PC-3 (cell line): ENCODE results near the gene PAMR1. TPM values are rescaled to one million over a fixed set of nuclear protein-coding genes. Genes with fewer than 3 reads are reported as not detected.

Experiments
- ATAC-seq: fragments of 200-7000 bp; cut with Tn5 transposase; 2 replicates; pipeline ENCODE4 v1.9.1; 2020; ENCODE audit warnings: mild to moderate bottlenecking, moderate library complexity
- BruUV-seq: library from RNA; stranded (reverse); fragments of 400-500 nt; replicated peaks from 2 replicates; lab custom pipeline; 2021; lab: Mats Ljungman, UMichigan
- CTCF ChIA-PET: fragments of 300-600 bp; sonication (Branson Sonifier 250); formaldehyde crosslinking; loops from one replicate; lab custom pipeline; 2022; ENCODE audit warnings: antibody characterized with exemption; lab: Charles Lee
- POLR2A ChIA-PET: fragments of 300-600 bp; sonication (Branson Sonifier 250); formaldehyde crosslinking; loops from one replicate; lab custom pipeline; 2022; ENCODE audit warnings: antibody characterized with exemption; ENCODE audit not compliant: unreplicated experiment; lab: Charles Lee
- DNase-seq: peaks from one replicate; pipeline ENCODE4 v3.0.0-alpha.2; 2015
- H2AFZ ChIP-seq: fragments of 300-600 bp; sonication (generic); 2 replicates; pipeline ENCODE4 v1.6.0; 2016; ENCODE audit warnings: antibody characterized with exemption, low read length
- H3F3A ChIP-seq: fragments of 300-600 bp; sonication (generic); one replicate; pipeline ENCODE4 v1.6.0; 2017; ENCODE audit warnings: antibody characterized with exemption, low read length, control low read depth, mild to moderate bottlenecking; ENCODE audit not compliant: unreplicated experiment
- H3K27ac ChIP-seq: fragments of 300-600 bp; sonication (generic); 2 replicates; pipeline ENCODE4 v1.5.1; 2016; ENCODE audit warnings: mild to moderate bottlenecking, low read length
- H3K27me3 ChIP-seq: fragments of 300-600 bp; sonication (generic); 2 replicates; pipeline ENCODE4 v1.6.1; 2016; ENCODE audit warnings: low read length, mixed read lengths
- H3K36me3 ChIP-seq: fragments of 300-600 bp; sonication (generic); 2 replicates; pipeline ENCODE4 v1.6.1; 2016; ENCODE audit warnings: low read depth, mixed run types, low read length, mixed read lengths
- H3K4me1 ChIP-seq: fragments of 300-600 bp; sonication (generic); 2 replicates; pipeline ENCODE4 v1.5.1; 2016; ENCODE audit warnings: low read length; ENCODE audit not compliant: insufficient read depth
- H3K4me2 ChIP-seq: fragments of 300-600 bp; sonication (generic); 2 replicates; pipeline ENCODE4 v1.6.0; 2016; ENCODE audit warnings: low read length
- H3K4me3 ChIP-seq: fragments of 300-600 bp; sonication (generic); 2 replicates; pipeline ENCODE4 v1.5.1; 2016; ENCODE audit warnings: mild to moderate bottlenecking, low read length, mixed read lengths
- H3K79me2 ChIP-seq: fragments of 300-600 bp; sonication (generic); 2 replicates; pipeline ENCODE4 v1.6.1; 2017; ENCODE audit warnings: low read length, mixed read lengths
- H3K9ac ChIP-seq: fragments of 300-600 bp; sonication (generic); 2 replicates; pipeline ENCODE4 v1.6.0; 2016; ENCODE audit warnings: mild to moderate bottlenecking, low read length
- H3K9me2 ChIP-seq: fragments of 300-600 bp; sonication (generic); replicated peaks from 2 replicates; pipeline ENCODE4 v1.6.1; 2016; ENCODE audit warnings: mixed run types, low read length, mixed read lengths
- H3K9me3 ChIP-seq: fragments of 300-600 bp; sonication (generic); 2 replicates; pipeline ENCODE4 v1.6.1; 2016; ENCODE audit warnings: low read length, mixed read lengths
- H4K20me1 ChIP-seq: fragments of 300-600 bp; sonication (generic); 2 replicates; pipeline ENCODE4 v1.6.1; 2016; ENCODE audit warnings: low read length, mixed read lengths
- EZH2 ChIP-seq: fragments of 300-600 bp; sonication (generic); IDR thresholded peaks from one replicate; pipeline ENCODE4 v1.6.1; 2017; ENCODE audit warnings: antibody characterized with exemption, mild to moderate bottlenecking, low read length; ENCODE audit not compliant: unreplicated experiment
- EZH2phosphoT487 ChIP-seq: fragments of 300-600 bp; sonication (generic); IDR thresholded peaks from 2 replicates; pipeline ENCODE4 v1.6.1; 2018; ENCODE audit warnings: mild to moderate bottlenecking, antibody characterized with exemption, low read length, borderline replicate concordance
- intact Hi-C: fragments of 100-400 bp; cut with micrococcal nuclease; formaldehyde crosslinking; loops from 2 replicates; pipeline ENCODE4 v1.9.0; 2023
- total RNA-seq: library from RNA; depleted of rRNA; stranded (reverse); fragments of >200 nt; gene quantifications from 2 replicates; pipeline ENCODE4 v1.2.3, GENCODE V29; 2014
- TF ChIP-seq, protein P1 (sequence below): fragments of 300-600 bp; sonication (generic); conservative IDR thresholded peaks from 2 replicates; pipeline ENCODE4 v1.5.1; 2017; ENCODE audit warnings: antibody characterized with exemption, low read depth, mild to moderate bottlenecking, low read length

Gene PAMR1
- total RNA-seq, 1 experiment from 2014 or later, result not detected

DNA sequence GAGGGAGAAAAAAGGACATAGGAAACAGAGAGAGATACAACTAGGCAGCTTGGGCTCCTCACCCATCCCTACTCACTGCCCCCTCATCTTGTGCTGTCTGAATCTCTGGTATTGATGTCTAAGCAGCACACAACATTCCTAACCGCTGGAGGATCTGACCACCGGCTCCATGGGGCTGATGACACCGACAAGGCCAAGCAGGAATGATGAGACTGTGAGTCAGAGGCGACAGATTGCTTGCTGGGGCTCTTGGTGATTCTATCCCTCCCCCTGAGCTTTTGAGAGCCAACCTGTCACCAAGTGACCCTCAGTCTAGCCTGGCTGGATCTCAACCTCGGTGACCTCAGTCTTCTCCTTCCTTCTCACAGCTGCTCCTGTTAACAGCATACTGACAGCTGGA lies 13.8 kb downstream of the PAMR1 start:
- no peak overlapping the region for H3K9ac ChIP-seq
- no peaks in the 10 kb centered on the region for H3K79me2 ChIP-seq
- CTCF ChIA-PET, result no interaction called here
- no peaks in the 10 kb centered on the region for H3F3A ChIP-seq
- no peaks in the 10 kb centered on the region for H4K20me1 ChIP-seq
- intact Hi-C loops, result no loop called here
- H3K27me3 ChIP-seq, result no peaks in the 10 kb centered on the region
- no peaks in the 10 kb centered on the region for H3K9me2 ChIP-seq
- no TSS peak for BruUV-seq
- H2AFZ ChIP-seq, result no peak overlapping the region
- no peak overlapping the region for H3K27ac ChIP-seq
- peak; percentile 72 for DNase-seq
- no peak overlapping the region for H3K4me3 ChIP-seq
- peaks cover 11% of the 10 kb centered on the region for H3K4me1 ChIP-seq
- POLR2A ChIA-PET, result no interaction called here
- ATAC-seq, result peak; percentile 76
- TF ChIP-seq EZH2phosphoT487, result no peak
- TF ChIP-seq EZH2, result no peak
- TF ChIP-seq, protein P1, sequence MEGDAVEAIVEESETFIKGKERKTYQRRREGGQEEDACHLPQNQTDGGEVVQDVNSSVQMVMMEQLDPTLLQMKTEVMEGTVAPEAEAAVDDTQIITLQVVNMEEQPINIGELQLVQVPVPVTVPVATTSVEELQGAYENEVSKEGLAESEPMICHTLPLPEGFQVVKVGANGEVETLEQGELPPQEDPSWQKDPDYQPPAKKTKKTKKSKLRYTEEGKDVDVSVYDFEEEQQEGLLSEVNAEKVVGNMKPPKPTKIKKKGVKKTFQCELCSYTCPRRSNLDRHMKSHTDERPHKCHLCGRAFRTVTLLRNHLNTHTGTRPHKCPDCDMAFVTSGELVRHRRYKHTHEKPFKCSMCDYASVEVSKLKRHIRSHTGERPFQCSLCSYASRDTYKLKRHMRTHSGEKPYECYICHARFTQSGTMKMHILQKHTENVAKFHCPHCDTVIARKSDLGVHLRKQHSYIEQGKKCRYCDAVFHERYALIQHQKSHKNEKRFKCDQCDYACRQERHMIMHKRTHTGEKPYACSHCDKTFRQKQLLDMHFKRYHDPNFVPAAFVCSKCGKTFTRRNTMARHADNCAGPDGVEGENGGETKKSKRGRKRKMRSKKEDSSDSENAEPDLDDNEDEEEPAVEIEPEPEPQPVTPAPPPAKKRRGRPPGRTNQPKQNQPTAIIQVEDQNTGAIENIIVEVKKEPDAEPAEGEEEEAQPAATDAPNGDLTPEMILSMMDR, result no peak
- H3K4me2 ChIP-seq, result peak overlapping the region; percentile 7; the same call in 1 of the 2 replicates
- H3K36me3 ChIP-seq, result no peaks in the 10 kb centered on the region
- H3K9me3 ChIP-seq, result no peaks in the 10 kb centered on the region

DNA sequence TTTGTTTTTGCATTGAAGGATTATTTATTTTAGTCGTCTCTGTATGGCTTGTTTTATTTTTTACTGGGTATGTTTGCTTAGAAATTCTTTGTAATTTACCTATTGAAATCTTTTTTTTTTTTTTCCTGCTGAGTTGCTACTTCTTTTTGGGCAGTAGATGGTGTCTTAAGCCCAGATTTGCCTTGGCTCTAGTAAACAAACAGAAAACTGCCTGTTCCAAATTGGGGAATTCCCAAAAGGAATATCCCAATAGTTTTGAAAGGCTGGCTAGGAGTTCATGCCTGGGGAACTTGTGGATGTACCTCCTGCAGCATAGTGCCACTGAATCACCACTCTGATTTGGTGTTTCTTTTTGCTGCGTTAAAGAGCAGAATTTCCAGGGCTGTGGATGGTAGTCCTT lies 17.7 kb downstream of the PAMR1 start:
- DNase-seq, result peak; percentile 9
- no peaks in the 10 kb centered on the region for H3K27me3 ChIP-seq
- intact Hi-C loops, result no loop called here
- ATAC-seq, result no peak
- H3K9ac ChIP-seq, result no peak overlapping the region
- no peaks in the 10 kb centered on the region for H3K9me2 ChIP-seq
- CTCF ChIA-PET, result no interaction called here
- H3K79me2 ChIP-seq, result no peaks in the 10 kb centered on the region
- BruUV-seq, result no TSS peak
- H3K4me3 ChIP-seq, result no peak overlapping the region
- no peaks in the 10 kb centered on the region for H3F3A ChIP-seq
- H3K4me1 ChIP-seq, result peaks cover 11% of the 10 kb centered on the region
- no peak overlapping the region for H3K27ac ChIP-seq
- H3K36me3 ChIP-seq, result no peaks in the 10 kb centered on the region
- H4K20me1 ChIP-seq, result no peaks in the 10 kb centered on the region
- no peak overlapping the region for H2AFZ ChIP-seq
- POLR2A ChIA-PET, result no interaction called here
- H3K9me3 ChIP-seq, result no peaks in the 10 kb centered on the region
- H3K4me2 ChIP-seq, result no peak overlapping the region
- TF ChIP-seq EZH2, result no peak
- TF ChIP-seq, protein P1, result peak; percentile 46; the same call in 1 of the 2 replicates

DNA sequence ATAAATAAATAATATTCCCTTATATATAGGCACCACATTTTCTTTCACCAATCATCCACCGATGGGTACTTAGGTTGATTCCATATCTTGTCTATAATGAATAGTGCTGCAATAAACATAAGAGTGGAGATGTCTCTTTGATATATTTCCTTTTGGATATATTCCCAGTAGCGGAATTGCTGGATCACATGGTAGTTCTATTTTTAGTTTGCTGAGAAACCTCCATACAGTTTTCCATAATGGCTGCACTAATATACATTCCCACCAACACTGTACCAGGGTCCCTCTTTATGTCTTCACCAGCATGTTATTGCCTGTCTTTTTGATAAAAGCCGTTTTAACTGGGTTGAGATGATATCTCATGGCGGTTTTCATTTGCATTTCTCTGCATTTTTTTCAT lies 23.6 kb downstream of the PAMR1 start:
- Histone ChIP-seq H3K4me3 (no peak overlapping the region), H3K79me2 (no peaks in the 10 kb centered on the region), H3K4me1 (no peaks in the 10 kb centered on the region), H2AFZ (no peak overlapping the region), H3K36me3 (no peaks in the 10 kb centered on the region), H3K27me3 (no peaks in the 10 kb centered on the region), H3K27ac (no peak overlapping the region), H3F3A (no peaks in the 10 kb centered on the region), H3K4me2 (no peak overlapping the region), H3K9me2 (no peaks in the 10 kb centered on the region), H3K9ac (no peak overlapping the region), H4K20me1 (no peaks in the 10 kb centered on the region), H3K9me3 (no peaks in the 10 kb centered on the region)
- ChIA-PET CTCF (no interaction called here), POLR2A (no interaction called here)
- TF ChIP-seq EZH2phosphoT487 (no peak), EZH2 (no peak)
- TF ChIP-seq, protein P1, result no peak
- DNase-seq, result no peak
- BruUV-seq, result no TSS peak
- no peak for ATAC-seq
- intact Hi-C loops, result no loop called here
